Peyer's patch (tissue), 4 donors: ENCODE measurements around the gene ACLY.

Experiments
- POLR2A ChIP-seq, 2 donors: fragments of 450-650 bp; IDR thresholded peaks; one replicate each; pipeline ENCODE4 v1.5.1; 2017; ENCODE audit warnings: antibody characterized with exemption in 2 of 2, mild to moderate bottlenecking in 2 of 2, moderate library complexity in 2 of 2
- TF ChIP-seq, protein P1 (sequence below), 6 experiments: fragments of 450-650 bp in 4 of 6; fragments of 200-600 bp in 2 of 6; sonication (generic) in 1 of 6; IDR thresholded peaks; one replicate each; pipeline ENCODE4 v1.5.1; 2017 to 2019; ENCODE audit warnings: antibody characterized with exemption in 6 of 6, mild to moderate bottlenecking in 3 of 6, moderate library complexity in 1 of 6

DNA sequence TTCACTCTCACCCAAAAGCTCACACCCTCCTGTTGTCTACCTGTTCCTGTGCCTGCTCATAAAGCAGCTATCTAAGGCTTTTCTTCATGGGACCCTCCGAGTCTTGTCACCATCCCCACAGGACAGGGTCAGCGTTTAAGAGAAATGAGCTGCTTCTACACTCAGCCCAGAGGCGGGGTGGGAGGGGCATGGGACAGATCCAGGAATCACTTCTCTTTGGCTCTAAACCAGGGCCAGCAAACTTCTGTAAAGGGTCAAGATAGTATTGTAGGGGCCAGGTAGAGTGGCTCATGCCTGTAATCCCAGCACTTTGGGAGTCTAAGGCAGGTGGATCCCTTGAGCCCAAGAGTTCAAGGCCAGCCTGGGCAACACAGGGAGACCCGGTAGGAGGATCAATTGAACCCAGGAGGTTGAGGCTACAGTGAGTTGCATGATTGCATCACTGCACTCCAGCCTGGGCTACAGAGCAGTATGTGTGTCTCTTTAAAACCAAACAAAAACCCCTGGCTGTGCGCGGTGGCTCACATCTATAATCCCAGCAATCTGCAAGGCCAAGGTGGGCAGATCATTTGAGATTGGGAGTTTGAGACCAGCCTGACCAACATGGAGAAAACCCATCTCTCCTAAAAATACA lies 30.3 kb downstream of the ACLY start:
- TF ChIP-seq, protein P1, sequence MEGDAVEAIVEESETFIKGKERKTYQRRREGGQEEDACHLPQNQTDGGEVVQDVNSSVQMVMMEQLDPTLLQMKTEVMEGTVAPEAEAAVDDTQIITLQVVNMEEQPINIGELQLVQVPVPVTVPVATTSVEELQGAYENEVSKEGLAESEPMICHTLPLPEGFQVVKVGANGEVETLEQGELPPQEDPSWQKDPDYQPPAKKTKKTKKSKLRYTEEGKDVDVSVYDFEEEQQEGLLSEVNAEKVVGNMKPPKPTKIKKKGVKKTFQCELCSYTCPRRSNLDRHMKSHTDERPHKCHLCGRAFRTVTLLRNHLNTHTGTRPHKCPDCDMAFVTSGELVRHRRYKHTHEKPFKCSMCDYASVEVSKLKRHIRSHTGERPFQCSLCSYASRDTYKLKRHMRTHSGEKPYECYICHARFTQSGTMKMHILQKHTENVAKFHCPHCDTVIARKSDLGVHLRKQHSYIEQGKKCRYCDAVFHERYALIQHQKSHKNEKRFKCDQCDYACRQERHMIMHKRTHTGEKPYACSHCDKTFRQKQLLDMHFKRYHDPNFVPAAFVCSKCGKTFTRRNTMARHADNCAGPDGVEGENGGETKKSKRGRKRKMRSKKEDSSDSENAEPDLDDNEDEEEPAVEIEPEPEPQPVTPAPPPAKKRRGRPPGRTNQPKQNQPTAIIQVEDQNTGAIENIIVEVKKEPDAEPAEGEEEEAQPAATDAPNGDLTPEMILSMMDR (IDR thresholded peaks at IDR 0.05), result no peak
- TF ChIP-seq POLR2A (IDR thresholded peaks at IDR 0.05), result no peak
